GM12878 (cell line): ENCODE results near the gene AKT3. TPM values are rescaled to one million over a fixed set of nuclear protein-coding genes. Genes with fewer than 3 reads are reported as not detected.

ENCODE experiments used
- BCLAF1 ChIP-seq: fragments of 450-650 bp; IDR thresholded peaks from 2 replicates; pipeline ENCODE4 v1.6.1; 2017; ENCODE audit warnings: antibody characterized with exemption, mild to moderate bottlenecking, moderate library complexity
- FOXM1 ChIP-seq: IDR thresholded peaks from 2 replicates; pipeline ENCODE4 v1.6.1; 2012; ENCODE audit warnings: low read depth, mild to moderate bottlenecking, inconsistent platforms, low read length, moderate library complexity
- HSF1 ChIP-seq: fragments of 150-350 bp; IDR thresholded peaks from 2 replicates; pipeline ENCODE4 v1.6.1; 2014; ENCODE audit warnings: mild to moderate bottlenecking, low read depth, low read length
- MLLT1 ChIP-seq: fragments of 450-650 bp; IDR thresholded peaks from 2 replicates; pipeline ENCODE4 v1.6.1; 2016; ENCODE audit warnings: mild to moderate bottlenecking
- MYC ChIP-seq: IDR thresholded peaks from 2 replicates; pipeline ENCODE4 v1.6.1; 2011; ENCODE audit warnings: mild to moderate bottlenecking, low read length, moderate library complexity, inconsistent platforms; ENCODE audit not compliant: insufficient read depth, insufficient replicate concordance, insufficient read length, severe bottlenecking
- POU2F2 ChIP-seq: IDR thresholded peaks from 3 replicates; pipeline ENCODE4 v1.6.1; 2011; ENCODE audit warnings: low read depth, mild to moderate bottlenecking, low read length, borderline replicate concordance
- RAD21 ChIP-seq: IDR thresholded peaks from 2 replicates; pipeline ENCODE4 v1.6.1; 2011; ENCODE audit warnings: mild to moderate bottlenecking, low read depth, low read length, moderate library complexity; ENCODE audit not compliant: insufficient read depth
- SUZ12 ChIP-seq: fragments of 200-600 bp; sonication (generic); IDR thresholded peaks from one replicate; pipeline ENCODE4 v1.6.1; 2018; ENCODE audit warnings: antibody characterized with exemption, mild to moderate bottlenecking; ENCODE audit not compliant: unreplicated experiment
- ZNF592 ChIP-seq: fragments of 450-650 bp; IDR thresholded peaks from 2 replicates; pipeline ENCODE4 v1.6.1; 2017; ENCODE audit warnings: mild to moderate bottlenecking, moderate library complexity
- polyA plus RNA-seq, 11 experiments: library from polyadenylated mRNA; depleted of rRNA in 4 of 11; unstranded in 6 of 11; stranded (reverse) in 5 of 11; fragments of >200 nt; fragmentation: Nextera tagmentation in 4 of 11; fragmentation: Illumina TruSeq in 1 of 11; extraction: Ambion mirVana in 4 of 11; extraction: Trizol in 1 of 11; gene quantifications; 1 replicate in 1 of 11; 2 replicates in 10 of 11; pipeline versions ENCODE4 v1.2.1 to v1.2.3, GENCODE V29; 2011 to 2016; ENCODE audit warnings: inconsistent platforms in 2 of 11, missing spikeins in 2 of 11, low read depth in 1 of 11
- total RNA-seq, 4 experiments: library from RNA; depleted of rRNA in 3 of 4; stranded (reverse); fragments of >200 nt in 3 of 4; fragmentation: Illumina TruSeq in 1 of 4; extraction: Trizol in 1 of 4; gene quantifications; 2 replicates each; pipeline versions ENCODE4 v1.2.1 to v1.2.3, GENCODE V29; 2013 to 2021

Gene AKT3
- total and polyA plus RNA-seq, 10 of the 15 experiments (the other 5 are each of a cell fraction or from before 2014, with no cell fraction given): 0.03 to 0.56 (median 0.19) TPM

GRCh38 chr1:243733670-243734307 lies 116.3 kb downstream of the AKT3 start (continued):
- TF ChIP-seq POU2F2 (no peak), FOXM1 (no peak), RAD21 (no peak), BCLAF1 (no peak), ZNF592 (no peak), MLLT1 (no peak), SUZ12 (no peak), HSF1 (no peak), MYC (no peak)
